Activated CD4-positive, alpha-beta T cell treated with anti-CD3 and anti-CD28 coated beads for 48 hours (primary cell): Measurements from ENCODE around the gene RAB3GAP1.
"Not testable (repeated sequence)": the region's sequence is repeated elsewhere in the genome, so short reads cannot be mapped to it uniquely, and the experiment has no call there.

Experiments used
- DNase-seq: peaks from one replicate; pipeline ENCODE4 v3.0.0-alpha.2; 2020

Gene RAB3GAP1

DNA sequence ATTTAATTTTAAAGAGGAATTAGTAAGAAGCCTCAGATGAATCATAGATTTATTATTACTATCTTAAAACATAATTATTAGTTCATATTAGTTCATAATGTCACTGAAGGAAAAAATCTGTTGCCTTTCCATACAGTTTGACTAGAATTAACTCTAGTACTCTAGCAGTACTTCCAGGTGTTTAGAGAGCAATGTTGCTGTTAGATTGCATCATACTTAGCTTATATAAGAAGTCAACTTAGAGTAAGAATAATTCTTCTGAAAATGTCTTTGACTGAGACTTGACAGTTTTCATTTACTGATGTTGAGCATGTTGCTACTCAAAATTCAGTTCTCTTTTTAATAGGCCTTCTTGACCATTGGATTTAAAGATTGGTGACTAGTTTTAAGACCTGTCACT is 4.7 kb downstream of the RAB3GAP1 start:
- DNase-seq = no peak

DNA sequence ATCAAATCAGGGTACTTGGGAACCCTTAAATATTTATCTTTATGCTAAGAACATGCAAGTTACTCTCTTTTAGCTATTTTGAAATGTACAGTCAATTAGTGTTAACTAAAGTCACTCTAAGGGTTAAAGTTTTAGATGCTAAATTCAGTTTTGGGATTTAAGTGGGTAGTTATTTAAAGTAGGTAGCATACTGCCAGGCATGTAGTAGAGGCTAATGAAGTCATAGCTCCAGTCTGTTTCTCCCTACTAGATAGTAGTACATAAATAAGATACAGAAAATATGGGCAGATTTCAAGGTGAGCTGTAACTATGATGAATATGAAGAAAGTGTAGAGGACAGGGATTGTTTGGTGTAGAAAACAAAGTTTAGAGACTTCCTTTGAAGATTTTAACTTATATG is 7.5 kb downstream of the RAB3GAP1 start:
- DNase-seq = no peak

DNA sequence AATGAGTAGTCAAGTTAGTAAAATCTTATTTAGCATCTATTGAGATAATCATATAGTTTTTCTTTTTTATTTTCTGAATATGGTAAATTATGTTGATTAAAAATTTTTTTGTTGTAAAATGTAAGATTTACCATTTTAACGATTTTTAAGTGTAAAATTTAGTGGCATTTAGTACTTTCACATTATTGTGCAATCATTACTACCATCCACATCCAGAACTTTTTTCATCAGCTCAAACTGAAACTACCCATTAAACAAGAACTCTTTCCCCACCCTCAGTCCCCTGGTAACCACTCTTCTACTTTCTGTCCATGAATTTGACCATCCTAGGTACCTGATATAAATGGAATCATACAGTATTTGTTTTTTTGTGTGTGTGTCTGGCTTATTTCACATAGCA is 11.1 kb downstream of the RAB3GAP1 start:
- no peak for DNase-seq

DNA sequence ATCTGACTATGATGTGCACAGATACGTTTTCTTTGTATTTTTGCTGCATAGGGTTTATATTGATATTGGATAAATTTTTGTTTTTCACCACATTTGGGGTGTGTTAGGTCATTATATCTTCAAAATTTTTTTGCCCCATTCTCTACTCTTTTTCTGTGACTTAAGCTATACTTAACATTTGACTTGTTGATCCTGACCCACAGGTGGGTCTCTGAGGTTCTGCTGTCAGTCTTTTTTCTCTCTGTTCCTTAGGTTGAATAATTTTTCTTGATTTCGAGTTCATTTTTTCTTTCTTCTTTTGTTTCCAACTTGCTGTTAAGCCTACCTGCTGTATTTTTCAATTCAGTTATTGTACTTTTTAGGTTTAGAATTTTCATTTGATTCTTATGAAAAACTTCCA is 12.1 kb downstream of the RAB3GAP1 start:
- DNase-seq = no peak

DNA sequence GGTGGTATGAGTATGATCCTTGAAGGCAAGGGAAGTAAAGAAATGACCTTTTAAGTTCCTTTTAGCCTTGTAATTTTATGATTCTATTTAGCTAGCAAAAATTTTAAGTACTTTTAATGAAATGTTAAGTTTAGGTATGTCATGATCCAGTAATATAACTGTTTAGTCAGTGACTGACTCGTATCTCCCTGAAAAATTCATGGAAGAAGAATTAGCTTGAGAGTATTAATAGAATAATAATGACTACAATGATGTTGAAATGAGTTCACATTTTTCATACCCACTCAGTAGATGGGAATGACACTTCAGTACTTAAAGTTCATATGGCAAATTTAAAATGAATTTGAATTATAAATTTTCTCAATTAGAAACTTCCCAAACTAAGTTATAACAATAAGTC is 14.6 kb downstream of the RAB3GAP1 start:
- no peak for DNase-seq

DNA sequence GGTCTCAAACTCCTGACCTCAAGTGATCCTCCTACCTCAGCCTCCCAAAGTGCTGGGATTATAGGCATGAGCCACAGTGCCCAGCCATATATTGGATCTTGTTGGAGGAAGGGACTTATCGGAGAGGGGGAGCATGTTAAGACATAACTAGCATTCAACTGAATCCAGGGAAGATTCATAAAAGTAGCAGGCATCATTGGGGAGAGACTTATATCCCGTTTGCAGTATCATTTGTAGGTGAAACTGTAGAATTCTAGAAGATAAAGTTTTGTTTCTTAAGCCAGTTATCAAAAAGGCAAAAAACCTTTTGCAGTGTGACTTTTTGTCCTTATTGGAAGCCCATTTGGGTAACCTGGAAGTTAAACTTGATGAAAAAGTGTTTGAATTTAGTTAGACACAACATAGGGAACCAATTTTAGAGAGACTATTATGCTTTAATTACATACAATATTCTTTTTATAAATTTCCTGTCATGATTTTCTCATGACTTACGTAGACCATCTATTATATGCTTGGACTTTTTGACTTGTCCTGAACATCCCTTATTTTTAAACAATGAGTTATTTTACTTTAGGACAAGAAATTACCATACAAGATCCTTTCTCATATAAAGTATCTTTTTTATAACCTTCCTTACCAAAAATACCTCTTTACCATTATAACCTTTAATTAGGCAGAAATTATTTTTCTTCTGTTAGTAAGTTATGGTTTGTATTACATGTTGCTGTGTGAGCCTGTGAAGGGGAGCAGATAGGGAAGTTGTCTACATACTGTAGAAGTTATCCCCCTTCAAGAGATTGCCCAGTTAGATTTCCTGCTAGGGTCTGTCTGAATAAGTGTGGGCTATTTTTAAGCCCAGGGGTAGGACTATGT is 20.3 kb downstream of the RAB3GAP1 start:
- DNase-seq = no peak

DNA sequence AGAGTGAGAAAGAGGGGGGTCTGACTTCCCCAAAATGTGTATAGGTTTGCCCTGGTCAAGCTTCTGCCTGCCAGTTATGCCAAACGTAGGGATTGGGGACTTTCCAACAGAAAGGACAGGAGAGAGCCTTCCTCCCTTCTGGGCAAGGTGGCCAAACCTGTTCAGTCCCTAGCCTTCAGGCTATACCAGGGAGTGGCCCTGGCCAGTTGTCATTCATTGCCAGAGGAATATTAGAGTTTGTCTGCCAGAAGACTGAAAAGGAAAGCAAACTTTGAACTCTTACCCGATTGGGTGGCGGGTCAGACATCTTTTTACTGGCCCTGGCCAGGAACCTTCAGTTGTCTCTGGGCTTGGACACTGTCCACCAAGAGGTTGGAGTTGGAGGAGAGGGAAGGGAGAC is 22.1 kb downstream of the RAB3GAP1 start:
- DNase-seq = no peak

DNA sequence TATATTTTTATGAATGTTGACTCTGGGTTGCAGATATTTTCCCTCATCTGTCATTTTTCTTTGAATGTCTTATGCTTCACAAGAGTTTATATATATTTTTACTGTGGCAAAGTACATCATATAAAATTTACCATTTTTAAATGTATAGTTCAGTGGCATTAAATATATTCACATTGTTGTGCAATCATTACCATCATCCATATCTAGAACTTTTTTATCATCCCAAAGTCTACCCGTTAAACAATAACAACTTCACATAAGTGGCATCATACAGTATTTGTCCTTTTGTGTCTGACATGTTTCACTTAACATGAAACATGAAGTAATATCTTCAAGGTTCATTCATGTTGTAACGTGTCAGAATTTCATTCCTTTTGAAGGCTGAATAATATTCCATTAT is 24.5 kb downstream of the RAB3GAP1 start:
- DNase-seq = no peak

DNA sequence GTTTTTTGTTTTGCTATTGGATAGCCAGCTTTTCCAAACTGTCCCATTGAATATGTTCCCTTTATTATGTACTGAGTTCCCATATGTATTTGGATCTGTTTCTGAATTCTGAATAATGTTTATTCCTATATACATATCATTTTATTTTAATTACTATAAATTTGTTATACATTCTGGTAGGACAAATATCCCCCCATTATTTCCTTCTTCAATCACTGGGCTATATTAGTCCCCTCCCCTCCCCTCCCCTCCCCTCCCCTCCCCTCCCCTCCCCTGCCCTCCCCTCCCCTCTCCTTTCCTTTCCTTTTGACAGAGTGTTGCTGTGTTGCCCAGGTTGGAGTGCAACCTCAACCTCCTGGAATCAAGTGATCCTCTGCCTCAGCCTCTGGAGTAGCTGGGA is 26.3 kb downstream of the RAB3GAP1 start:
- no peak for DNase-seq

DNA sequence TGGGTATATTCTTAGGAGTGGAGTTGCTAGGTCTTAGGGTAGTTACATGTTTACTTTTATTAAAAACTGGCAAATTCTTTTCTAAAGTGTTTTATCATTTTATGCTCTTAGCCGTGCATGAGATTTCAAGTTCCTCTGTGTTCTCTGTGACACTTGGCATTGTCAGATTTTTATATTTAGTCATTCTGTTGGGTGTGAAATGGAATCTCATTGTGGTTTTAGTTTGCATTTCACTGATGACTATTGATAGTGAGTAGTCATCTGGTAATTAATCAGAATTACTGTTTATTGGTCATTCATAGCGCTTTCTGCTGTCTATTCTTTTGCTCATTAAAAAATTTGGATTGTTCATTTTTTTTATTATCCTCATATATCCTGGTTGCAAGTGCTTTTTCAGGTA is 34.1 kb downstream of the RAB3GAP1 start:
- no peak for DNase-seq

DNA sequence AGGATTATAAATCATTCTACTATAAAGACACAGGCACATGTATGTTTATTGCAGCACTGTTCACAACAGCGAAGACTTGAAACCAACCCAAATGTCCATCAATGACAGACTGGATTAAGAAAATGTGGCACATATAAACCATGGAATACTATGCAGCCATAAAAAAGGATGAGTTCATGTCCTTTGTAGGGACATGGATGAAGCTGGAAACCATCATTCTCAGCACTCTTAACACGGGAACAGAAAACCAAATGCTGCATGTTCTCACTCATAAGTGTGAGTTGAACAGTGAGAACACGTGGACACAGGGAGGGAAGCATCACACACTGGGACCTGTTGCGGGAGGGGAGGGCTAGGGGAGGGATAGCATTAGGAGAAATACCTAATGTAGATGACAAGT is 37.5 kb downstream of the RAB3GAP1 start:
- not testable (repeated sequence) for DNase-seq

DNA sequence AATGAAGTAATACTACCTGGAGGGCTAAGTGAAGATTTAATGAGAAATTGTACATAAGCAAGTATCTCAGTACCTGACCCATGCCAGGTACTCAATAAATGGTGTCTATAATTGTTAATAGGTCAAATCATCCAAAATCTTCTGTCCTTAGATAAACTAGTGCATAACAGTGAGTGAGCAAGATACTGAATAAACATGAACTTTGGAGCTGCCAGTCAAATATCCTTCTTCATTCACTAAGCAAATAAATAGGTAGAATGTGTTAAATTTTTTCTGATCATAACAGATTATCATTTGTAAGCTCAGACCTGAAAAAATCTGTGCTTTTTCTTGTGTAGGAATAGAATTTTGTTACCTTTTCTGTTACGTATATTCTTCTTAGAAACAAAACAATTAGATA is 39.6 kb downstream of the RAB3GAP1 start:
- DNase-seq = no peak

DNA sequence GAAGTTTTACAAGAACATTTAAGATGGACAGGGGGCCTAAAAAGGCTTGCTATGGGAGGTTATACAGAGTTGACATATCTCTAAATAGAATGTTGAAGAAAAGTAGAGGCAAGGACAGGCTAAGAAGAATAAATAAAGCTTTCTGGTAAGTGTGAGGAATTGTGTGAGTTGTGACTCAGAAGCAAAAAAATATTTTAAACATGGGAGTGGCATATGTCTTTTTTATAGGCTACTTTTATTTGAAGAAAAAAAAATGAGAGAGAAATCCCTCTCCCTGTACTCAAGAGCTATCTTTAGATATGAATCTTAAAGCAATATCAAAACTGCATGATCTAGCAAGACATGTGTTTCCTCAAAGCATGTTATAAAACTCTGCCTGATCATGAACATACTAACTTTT is 41.1 kb downstream of the RAB3GAP1 start:
- no peak for DNase-seq

DNA sequence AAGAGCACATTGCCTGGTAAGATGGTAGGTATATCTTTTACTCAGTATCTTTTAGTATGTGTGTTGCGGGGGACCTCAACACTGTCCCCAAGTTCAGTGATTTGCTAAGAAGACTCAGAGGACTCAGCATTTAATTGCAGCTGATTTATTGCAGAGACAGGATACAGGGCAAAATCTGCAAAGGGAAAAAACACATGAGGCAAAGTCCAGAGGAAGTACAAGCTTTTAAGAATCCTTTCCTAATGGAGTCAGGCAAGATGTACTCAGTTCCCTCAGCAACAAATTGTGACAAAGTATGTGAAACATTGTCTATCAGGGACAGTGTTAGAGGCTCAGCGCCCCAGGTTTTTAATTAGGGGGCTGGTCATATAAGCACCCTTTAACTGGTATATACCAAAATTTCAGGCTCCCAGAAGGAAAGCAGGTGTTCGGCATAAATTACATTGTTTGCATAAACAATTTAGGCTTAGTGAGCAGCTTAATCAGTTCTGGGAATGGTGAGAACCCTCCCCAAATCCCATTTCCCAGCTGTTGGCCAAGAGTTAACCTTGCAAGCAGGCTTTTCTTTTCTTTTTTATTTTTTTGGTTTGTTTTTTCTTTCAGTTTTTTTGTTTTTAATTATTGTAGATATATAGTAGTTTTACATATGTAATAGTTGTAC is 41.7 kb downstream of the RAB3GAP1 start:
- DNase-seq = no peak

DNA sequence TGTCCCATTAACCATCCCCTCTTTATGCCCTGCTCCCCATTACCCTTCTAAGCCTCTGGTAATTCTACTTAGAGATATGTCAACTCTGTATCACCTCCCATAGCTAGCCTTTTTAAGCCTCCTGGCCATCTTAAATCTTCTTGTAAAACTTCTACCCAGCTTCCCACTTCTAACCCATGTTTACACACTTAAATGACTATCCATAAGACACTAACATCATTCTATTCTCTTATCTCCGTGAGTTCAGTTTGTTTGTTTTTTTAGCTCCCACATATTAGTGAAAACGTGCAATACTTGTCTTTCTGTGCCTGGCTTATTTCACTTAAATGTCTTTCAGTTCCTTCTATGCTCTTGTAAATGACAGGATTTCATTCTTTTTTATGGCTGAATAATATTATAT is 42.4 kb downstream of the RAB3GAP1 start:
- DNase-seq = no peak

DNA sequence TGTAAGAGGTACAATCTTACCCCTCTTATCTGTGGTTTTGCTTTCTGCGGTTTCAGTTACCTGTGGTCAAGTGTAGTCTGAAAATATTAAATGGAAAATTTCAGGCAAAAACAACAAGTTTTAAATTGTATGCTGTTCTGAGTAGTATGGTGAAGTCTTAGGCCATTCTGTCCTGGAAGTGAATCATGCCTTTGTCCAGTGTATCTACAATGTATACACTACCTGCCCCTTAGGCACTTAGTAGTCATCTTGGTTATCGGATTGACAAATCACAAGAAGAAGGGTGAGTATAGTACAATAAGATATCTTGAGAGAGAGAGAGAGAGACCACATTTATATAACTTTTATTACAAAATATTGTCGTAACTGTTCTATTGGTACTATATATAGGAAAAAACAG is 43.5 kb downstream of the RAB3GAP1 start:
- DNase-seq = no peak

DNA sequence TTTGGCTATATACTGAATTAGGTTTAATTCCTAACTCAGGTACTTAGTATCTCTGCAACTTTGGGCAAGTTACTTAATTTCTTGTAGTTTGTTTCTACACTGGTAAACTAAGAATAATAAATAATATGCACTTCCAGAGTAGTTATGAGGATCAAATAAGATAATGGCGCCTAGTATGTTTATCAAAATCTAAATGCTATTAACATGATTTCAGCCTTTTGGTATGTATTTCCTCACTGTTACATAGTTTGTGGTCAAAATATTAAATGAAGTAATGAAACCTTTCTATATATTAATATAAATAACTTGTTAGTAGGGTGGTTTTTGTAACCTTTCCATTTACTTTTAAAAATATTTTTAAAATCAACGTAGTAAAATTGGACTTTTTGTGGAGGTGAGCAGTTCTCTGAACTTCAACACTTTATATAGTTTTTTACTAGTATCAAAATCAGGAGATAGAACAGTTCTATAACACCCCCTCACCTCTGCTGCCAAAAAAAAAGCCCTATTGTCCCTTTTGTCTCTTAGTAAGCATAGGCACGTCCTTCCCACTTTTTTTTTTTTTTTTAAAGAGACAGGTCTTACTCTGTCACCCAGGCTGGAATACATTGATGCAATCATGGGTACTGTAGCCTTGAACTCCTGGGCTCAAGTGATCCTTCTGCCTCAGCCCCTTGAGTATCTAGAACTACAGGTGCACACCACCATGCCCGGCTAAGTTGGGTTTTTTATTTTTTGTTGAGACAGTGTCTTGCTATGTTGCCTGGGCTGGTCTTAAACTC is 44.8 kb downstream of the RAB3GAP1 start:
- DNase-seq = no peak

DNA sequence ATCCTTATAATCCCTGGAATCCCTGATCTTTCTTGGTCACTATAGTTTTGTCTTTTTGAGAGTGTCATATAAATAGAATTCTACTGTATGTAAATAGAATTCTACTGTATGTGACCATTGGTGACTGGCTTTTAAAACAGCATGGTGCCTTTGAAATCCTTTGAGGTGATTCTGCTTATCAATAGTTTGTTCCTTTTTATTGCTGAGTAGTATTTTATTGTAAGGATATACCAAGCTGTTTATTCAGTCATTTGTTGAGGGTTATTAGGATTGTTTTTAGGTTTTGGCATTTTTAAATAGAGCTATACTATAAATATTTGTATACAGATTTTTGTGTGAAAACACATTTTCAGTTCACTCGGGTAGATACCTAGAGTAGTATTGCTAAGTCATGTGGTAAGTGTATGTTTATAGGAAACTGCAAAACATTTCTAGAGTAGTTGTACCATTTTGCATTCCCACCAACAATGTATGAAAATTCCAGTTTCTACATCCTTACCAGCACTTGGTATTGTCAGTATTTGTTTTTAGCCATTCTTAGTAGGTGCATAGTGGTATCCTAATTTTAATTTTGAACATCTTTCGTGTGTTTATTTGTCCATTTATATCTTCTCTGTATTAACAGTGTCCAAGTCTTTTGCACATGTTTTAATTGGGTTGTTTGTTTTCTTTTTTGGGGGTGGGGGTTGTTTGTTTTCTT is 45.6 kb downstream of the RAB3GAP1 start:
- no peak for DNase-seq

DNA sequence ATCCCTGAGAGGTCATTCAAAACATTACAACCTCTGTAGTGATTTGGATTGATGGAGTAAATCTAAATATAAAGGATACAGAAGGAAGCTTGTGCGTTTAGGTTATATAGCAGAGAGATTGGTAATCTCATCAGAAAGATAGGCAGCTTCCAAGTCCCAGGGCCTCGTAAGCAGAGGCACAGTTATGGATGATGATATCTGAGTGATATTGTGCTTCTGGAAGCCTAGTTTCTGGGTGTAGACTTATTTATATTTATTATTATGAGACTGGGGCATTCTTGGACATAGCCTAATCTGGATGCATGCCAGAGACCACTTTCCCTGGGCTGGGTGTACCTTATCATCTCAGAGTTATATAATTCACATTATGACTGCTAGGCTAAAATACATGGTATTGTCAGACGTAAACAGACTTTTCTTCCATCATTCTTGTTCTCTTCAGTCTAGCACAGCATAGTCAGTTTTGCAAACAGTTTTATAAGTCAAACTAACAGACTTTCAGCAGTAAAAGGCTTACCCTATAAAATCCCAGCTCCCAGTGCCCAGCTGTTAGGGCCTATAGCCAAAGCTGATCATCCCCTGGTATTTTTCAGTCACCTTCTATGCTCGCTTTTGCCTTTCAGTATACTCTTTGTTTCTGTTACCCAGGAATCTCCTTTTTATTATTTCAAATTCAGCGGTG is 47.9 kb downstream of the RAB3GAP1 start:
- no peak for DNase-seq

DNA sequence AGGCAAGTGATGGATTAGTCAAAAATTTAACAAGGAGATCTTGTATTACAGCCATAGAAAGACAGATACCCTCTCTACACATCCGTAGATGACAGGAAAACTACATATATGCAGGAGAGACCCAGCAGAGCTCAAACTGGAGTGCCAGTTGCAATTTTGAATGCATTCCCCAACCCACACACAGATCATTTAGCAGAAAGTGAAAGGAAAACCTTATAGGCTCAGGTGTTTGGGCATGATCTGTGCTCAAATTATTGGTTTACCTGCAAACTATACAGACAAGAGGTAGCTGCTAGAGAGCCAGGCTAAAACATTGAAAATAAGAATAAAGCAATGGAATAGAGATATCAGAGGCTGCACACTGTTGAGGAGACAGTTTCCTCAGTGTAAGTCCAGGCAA is 51.8 kb downstream of the RAB3GAP1 start:
- no peak for DNase-seq

DNA sequence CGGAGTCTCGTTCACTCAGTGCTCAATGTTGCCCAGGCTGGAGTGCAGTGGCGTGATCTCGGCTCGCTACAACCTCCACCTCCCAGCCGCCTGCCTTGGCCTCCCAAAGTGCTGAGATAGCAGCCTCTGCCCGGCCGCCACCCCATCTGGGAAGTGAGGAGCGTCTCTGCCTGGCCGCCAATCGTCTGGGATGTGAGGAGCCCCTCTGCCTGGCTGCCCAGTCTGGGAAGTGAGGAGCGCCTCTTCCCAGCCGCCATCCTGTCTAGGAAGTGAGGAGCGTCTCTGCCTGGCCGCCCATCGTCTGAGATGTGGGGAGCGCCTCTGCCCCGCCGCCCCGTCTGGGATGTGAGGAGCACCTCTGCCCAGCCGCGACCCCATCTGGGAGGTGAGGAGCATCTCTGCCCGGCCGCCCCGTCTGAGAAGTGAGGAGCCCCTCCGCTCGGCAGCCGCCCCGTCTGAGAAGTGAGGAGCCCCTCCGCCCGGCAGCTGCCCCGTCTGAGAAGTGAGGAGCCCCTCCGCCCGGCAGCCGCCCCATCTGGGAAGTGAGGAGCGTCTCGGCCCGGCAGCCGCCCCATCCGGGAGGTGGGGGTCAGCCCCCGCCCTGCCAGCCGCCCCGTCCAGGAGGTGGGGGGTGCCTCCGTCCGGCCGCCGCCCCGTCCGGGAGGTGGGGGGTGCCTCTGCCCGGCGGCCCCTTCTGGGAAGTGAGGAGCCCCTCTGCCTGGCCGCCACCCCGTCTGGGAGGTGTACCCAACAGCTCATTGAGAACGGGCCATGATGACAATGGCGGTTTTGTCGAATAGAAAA is 53.6 kb downstream of the RAB3GAP1 start:
- not testable (repeated sequence) for DNase-seq

DNA sequence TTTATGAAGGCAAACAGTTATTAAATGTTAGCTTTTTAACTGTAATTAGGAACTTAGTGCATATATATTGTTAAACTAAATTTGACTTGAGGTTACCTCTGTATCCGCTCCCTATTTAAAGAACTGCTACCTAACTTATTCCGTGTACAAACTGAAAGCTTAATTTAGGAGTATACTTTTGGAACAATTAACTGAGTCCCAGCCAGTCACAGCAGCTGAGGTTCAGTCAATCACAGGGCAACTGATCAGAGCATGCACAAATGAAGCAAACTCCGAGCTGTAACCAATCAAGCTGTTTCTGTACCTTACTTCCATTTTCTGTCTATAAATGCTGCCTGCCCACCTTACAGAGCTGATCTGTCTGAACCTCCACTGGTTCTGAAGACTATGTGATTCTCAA is 61.2 kb downstream of the RAB3GAP1 start:
- no peak for DNase-seq
